Measurements from ENCODE around the gene KCNH1. TPM values are rescaled to one million over a fixed set of nuclear protein-coding genes. Genes with fewer than 3 reads are reported as not detected.

The KCNH1 gene
- total and polyA plus RNA-seq, 2 experiments from 2014 or later, result 0.28 TPM; not detected in 1

- no peaks in the 10 kb centered on the region for H3F3A ChIP-seq (replicated peaks; ENCODE audit: low read depth)
- ATAC-seq, result no peak
- no peaks in the 10 kb centered on the region for H4K20me1 ChIP-seq (replicated peaks; ENCODE audit: insufficient read depth)
- Mint-ChIP-seq H3K9me3 (peaks cover 8% of the 10 kb centered on the region; the same call in 2 of the 3 replicates), H3K4me3 (no peak overlapping the region), H3K4me1 (peaks cover 26% of the 10 kb centered on the region), H3K27me3 (ENCODE audit: insufficient read depth, low read depth, poor library complexity) (peaks cover 3% of the 10 kb centered on the region), H3K27ac (no peak overlapping the region), H3K36me3 (ENCODE audit: low read depth) (no peaks in the 10 kb centered on the region; the same call in 2 of the 3 replicates)
- H3K27me3 ChIP-seq (ENCODE audit: insufficient read depth), result no peaks in the 10 kb centered on the region
- DNase-seq (ENCODE audit: low spot score), result no peak
- 0 out of 2 replicates have a peak, but pooled peaks cover 2% of the 10 kb centered on the region for H3K9me2 ChIP-seq (ENCODE audit: insufficient read depth)
- no peak overlapping the region for H3K4me3 ChIP-seq
- TF ChIP-seq POLR2AphosphoS5 (IDR thresholded peaks at IDR 0.05; ENCODE audit: low read depth) (no peak), NANOG (IDR thresholded peaks at IDR 0.05; ENCODE audit: borderline replicate concordance) (no peak), JUNB (IDR thresholded peaks at IDR 0.05; ENCODE audit: unreplicated experiment) (no peak), EZH2phosphoT487 (IDR thresholded peaks at IDR 0.05; ENCODE audit: unreplicated experiment) (no peak), ZNF331 (CRISPR knock-in tag; IDR thresholded peaks at IDR 0.05; ENCODE audit: low read depth) (no peak), ZNF462 (CRISPR knock-in tag; IDR thresholded peaks at IDR 0.05) (no peak), CREB1 (CRISPR knock-in tag; IDR thresholded peaks at IDR 0.05; ENCODE audit: low read depth) (no peak), ETS1 (IDR thresholded peaks at IDR 0.05) (no peak), ZNF114 (CRISPR knock-in tag; IDR thresholded peaks at IDR 0.05) (no peak), EZH2 (IDR thresholded peaks at IDR 0.05; ENCODE audit: low read depth, unreplicated experiment) (no peak), REST (IDR thresholded peaks at IDR 0.05; ENCODE audit: unreplicated experiment) (no peak), STAT1 (IDR thresholded peaks at IDR 0.05; ENCODE audit: unreplicated experiment) (no peak), CTCF (conservative IDR thresholded peaks at IDR 0.05; ENCODE audit: low read depth in 2 of 2) (no peak)
- H3K4me2 ChIP-seq, result no peak overlapping the region
- no peaks in the 10 kb centered on the region for H3K36me3 ChIP-seq (ENCODE audit: insufficient read depth)
- no peak overlapping the region for H3K27ac ChIP-seq (ENCODE audit: low read depth)
- H3K4me1 ChIP-seq (ENCODE audit: insufficient read depth), result peaks cover 4% of the 10 kb centered on the region; the same call in 1 of the 2 replicates
- H2AFZ ChIP-seq, result no peak overlapping the region
- no peaks in the 10 kb centered on the region for H3K79me2 ChIP-seq (replicated peaks; ENCODE audit: insufficient read depth)
These were observed 377.8 kb downstream of the KCNH1 start for GRCh38 chr1:210755991-210756659.

All from GM23338 (cell line).